BLaER1 treated with 17β-estradiol and CSF1 and Interleukin-3, amounts not matched to agents 10 nM and 100 nM (cell line): ENCODE results near the gene TSC22D4.

Source experiments
- H3K27ac ChIP-seq, 11 experiments: shearing (Covaris generic); formaldehyde crosslinking; 2 replicates each; pipeline ENCODE4 v1.8.1; 2022
- H3K27me3 ChIP-seq, 11 experiments: shearing (Covaris generic); formaldehyde crosslinking; 2 replicates each; pipeline ENCODE4 v1.8.1; 2022
- H3K36me3 ChIP-seq, 11 experiments: shearing (Covaris generic); formaldehyde crosslinking; 2 replicates each; pipeline ENCODE4 v1.8.1; 2022
- H3K4me1 ChIP-seq, 10 experiments: shearing (Covaris generic); formaldehyde crosslinking; 2 replicates each; pipeline ENCODE4 v1.8.1; 2022
- H3K4me2 ChIP-seq, 11 experiments: shearing (Covaris generic); formaldehyde crosslinking; 2 replicates each; pipeline ENCODE4 v1.8.1; 2022
- H3K4me3 ChIP-seq, 10 experiments: shearing (Covaris generic); formaldehyde crosslinking; 2 replicates each; pipeline ENCODE4 v1.8.1; 2022
- H3K9ac ChIP-seq, 11 experiments: shearing (Covaris generic); formaldehyde crosslinking; 2 replicates each; pipeline ENCODE4 v1.8.1; 2022
- H3K9me3 ChIP-seq, 11 experiments: shearing (Covaris generic); formaldehyde crosslinking; replicated peaks in 1 of 11; 2 replicates each; pipeline ENCODE4 v1.8.1; 2022
- H4K20me1 ChIP-seq, 11 experiments: shearing (Covaris generic); formaldehyde crosslinking; 2 replicates each; pipeline ENCODE4 v1.8.1; 2022
- Cebpa-rat ChIP-seq, 11 experiments: shearing (Covaris generic); IDR thresholded peaks; 2 replicates each; pipeline ENCODE4 v1.8.1; 2022

The TSC22D4 gene

GRCh38 chr7:100427762-100428198, 51.2 kb downstream of the TSC22D4 start:
- Histone ChIP-seq H4K20me1 (peaks cover 21 to 31% (median 24%) of the 10 kb centered on the region in 11 experiments; a peak in 21 of 22 replicates), H3K9ac (peak overlapping the region in 10 of 11 experiments; percentile 94 to 100 (median 99); a peak in 13 of 22 replicates), H3K27me3 (no peaks in the 10 kb centered on the region), H3K4me2 (peak overlapping the region; percentile 65 to 99 (median 81)), H3K27ac (peak overlapping the region; percentile 95 to 100 (median 99)), H3K4me3 (peak overlapping the region in 8 of 10 experiments; percentile 79 to 99 (median 90); a peak in 12 of 20 replicates), H3K36me3 (peaks cover 7 to 25% (median 22%) of the 10 kb centered on the region in 11 experiments), H3K9me3 (peaks cover 0 to 10% (median 0%) of the 10 kb centered on the region in 11 experiments; a peak in 5 of 22 replicates), H3K4me1 (peaks cover 23 to 30% (median 28%) of the 10 kb centered on the region in 10 experiments)
- TF ChIP-seq Cebpa-rat (IDR thresholded peaks at IDR 0.05), result no peak

GRCh38 chr7:100426516-100426915, 52.5 kb downstream of the TSC22D4 start:
- Histone ChIP-seq H3K36me3 (peaks cover 3 to 25% (median 9%) of the 10 kb centered on the region in 11 experiments; a peak in 20 of 22 replicates), H3K27me3 (no peaks in the 10 kb centered on the region), H3K27ac (no peak overlapping the region), H4K20me1 (peaks cover 9 to 18% (median 11%) of the 10 kb centered on the region in 11 experiments; a peak in 21 of 22 replicates), H3K4me1 (peaks cover 10 to 17% (median 16%) of the 10 kb centered on the region in 10 experiments), H3K9ac (no peak overlapping the region), H3K4me2 (no peak overlapping the region), H3K4me3 (no peak overlapping the region), H3K9me3 (peaks cover 0 to 10% (median 0%) of the 10 kb centered on the region in 11 experiments; a peak in 5 of 22 replicates)
- TF ChIP-seq Cebpa-rat (IDR thresholded peaks at IDR 0.05), result no peak

- no peaks in the 10 kb centered on the region for H3K27me3 ChIP-seq
- no peak overlapping the region for H3K4me2 ChIP-seq
- H3K4me1 ChIP-seq, result peaks cover 0 to 7% (median 5%) of the 10 kb centered on the region in 10 experiments; a peak in 12 of 20 replicates
- H3K27ac ChIP-seq, result no peak overlapping the region
- no peak overlapping the region for H3K9ac ChIP-seq
- H4K20me1 ChIP-seq, result peaks cover 0 to 7% (median 0%) of the 10 kb centered on the region in 11 experiments; a peak in 9 of 22 replicates
- peaks cover 0 to 29% (median 0%) of the 10 kb centered on the region in 11 experiments; a peak in 3 of 22 replicates for H3K36me3 ChIP-seq
- peaks cover 0 to 10% (median 0%) of the 10 kb centered on the region in 11 experiments; a peak in 5 of 22 replicates for H3K9me3 ChIP-seq
- no peak overlapping the region for H3K4me3 ChIP-seq
- TF ChIP-seq Cebpa-rat (IDR thresholded peaks at IDR 0.05), result no peak
Observed at GRCh38 chr7:100425347-100425746, 53.7 kb downstream of the TSC22D4 start.

GRCh38 chr7:100423315-100423714, 55.7 kb downstream of the TSC22D4 start:
- H3K36me3 ChIP-seq, result peaks cover 0 to 44% (median 0%) of the 10 kb centered on the region in 11 experiments; a peak in 3 of 22 replicates
- no peak for TF ChIP-seq Cebpa-rat (IDR thresholded peaks at IDR 0.05)
- H3K27ac ChIP-seq, result no peak overlapping the region
- H4K20me1 ChIP-seq, result peaks cover 0 to 3% (median 0%) of the 10 kb centered on the region in 11 experiments; a peak in 2 of 22 replicates
- no peaks in the 10 kb centered on the region for H3K27me3 ChIP-seq
- H3K9me3 ChIP-seq, result peaks cover 0 to 10% (median 0%) of the 10 kb centered on the region in 11 experiments; a peak in 5 of 22 replicates
- H3K9ac ChIP-seq, result no peak overlapping the region
- H3K4me1 ChIP-seq, result peaks cover 5 to 16% (median 13%) of the 10 kb centered on the region in 10 experiments; a peak in 16 of 20 replicates
- no peak overlapping the region for H3K4me2 ChIP-seq
- H3K4me3 ChIP-seq, result no peak overlapping the region

GRCh38 chr7:100419660-100420226, 59.3 kb downstream of the TSC22D4 start:
- no peak overlapping the region for H3K4me3 ChIP-seq
- H3K4me2 ChIP-seq, result peak overlapping the region in 2 of 11 experiments; percentile 1 to 13; a peak in 3 of 22 replicates
- H3K27ac ChIP-seq, result no peak overlapping the region
- H3K9me3 ChIP-seq, result no peaks in the 10 kb centered on the region
- H3K4me1 ChIP-seq, result peaks cover 0 to 13% (median 8%) of the 10 kb centered on the region in 10 experiments; a peak in 11 of 20 replicates
- TF ChIP-seq Cebpa-rat (IDR thresholded peaks at IDR 0.05), result no peak
- H3K27me3 ChIP-seq, result no peaks in the 10 kb centered on the region
- peaks cover 0 to 10% (median 0%) of the 10 kb centered on the region in 11 experiments; a peak in 2 of 22 replicates for H4K20me1 ChIP-seq
- H3K9ac ChIP-seq, result peak overlapping the region in 1 of 11 experiments; percentile 38; a peak in 1 of 22 replicates
- H3K36me3 ChIP-seq, result peaks cover 0 to 73% (median 0%) of the 10 kb centered on the region in 11 experiments; a peak in 4 of 22 replicates

- Histone ChIP-seq H3K27ac (no peak overlapping the region), H4K20me1 (peaks cover 0 to 10% (median 0%) of the 10 kb centered on the region in 11 experiments; a peak in 2 of 22 replicates), H3K27me3 (no peaks in the 10 kb centered on the region), H3K36me3 (peaks cover 0 to 80% (median 0%) of the 10 kb centered on the region in 11 experiments; a peak in 4 of 22 replicates), H3K9me3 (no peaks in the 10 kb centered on the region), H3K4me1 (peaks cover under 1 to 13% (median 8%) of the 10 kb centered on the region in 10 experiments; a peak in 13 of 20 replicates), H3K4me3 (no peak overlapping the region), H3K4me2 (peak overlapping the region in 3 of 11 experiments; percentile 1 to 30 (median 13); a peak in 3 of 22 replicates), H3K9ac (peak overlapping the region in 1 of 11 experiments; percentile 38; a peak in 2 of 22 replicates)
- no peak for TF ChIP-seq Cebpa-rat (IDR thresholded peaks at IDR 0.05)
Observed at GRCh38 chr7:100418930-100419659, 59.9 kb downstream of the TSC22D4 start.
